NCI-H2227 treated with DMSO at 0.1 percent for 48 hours (cell line): ENCODE measurements around the gene ZDHHC24.

ENCODE experiments used
- DNase-seq: peaks from one replicate; lab custom pipeline; 2025; lab: John Stamatoyannopoulos, UW

Gene ZDHHC24

GRCh38 chr11:66564984-66565383 is 19.1 kb upstream of the ZDHHC24 start:
- no peak for DNase-seq

DNA sequence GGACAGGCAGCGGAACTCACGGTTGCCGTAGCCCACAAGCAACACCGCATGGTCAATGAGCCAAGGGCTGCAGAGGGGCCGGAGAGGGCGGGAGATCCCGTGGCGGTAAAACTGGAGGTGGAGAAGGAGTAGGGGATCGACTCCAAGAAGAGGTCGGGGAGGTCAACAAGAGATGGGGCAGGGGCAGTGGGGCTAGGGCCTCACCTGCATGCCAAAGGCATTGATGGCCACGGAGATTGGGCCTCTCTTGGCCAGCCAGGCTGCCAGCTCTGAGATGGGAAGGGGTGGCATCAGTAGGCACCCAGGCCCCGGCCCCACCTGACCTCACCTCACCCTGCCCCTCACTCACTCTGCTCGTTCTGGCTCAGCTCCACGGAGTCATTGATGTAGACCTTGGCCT is 18.7 kb upstream of the ZDHHC24 start:
- DNase-seq: no peak

- DNase-seq: no peak
Observed at GRCh38 chr11:66563832-66564231, 18.0 kb upstream of the ZDHHC24 start.

- no peak for DNase-seq
Observed at GRCh38 chr11:66562907-66563583, 17.2 kb upstream of the ZDHHC24 start.

- DNase-seq: no peak
Observed at GRCh38 chr11:66562275-66562674, 16.4 kb upstream of the ZDHHC24 start.

DNA sequence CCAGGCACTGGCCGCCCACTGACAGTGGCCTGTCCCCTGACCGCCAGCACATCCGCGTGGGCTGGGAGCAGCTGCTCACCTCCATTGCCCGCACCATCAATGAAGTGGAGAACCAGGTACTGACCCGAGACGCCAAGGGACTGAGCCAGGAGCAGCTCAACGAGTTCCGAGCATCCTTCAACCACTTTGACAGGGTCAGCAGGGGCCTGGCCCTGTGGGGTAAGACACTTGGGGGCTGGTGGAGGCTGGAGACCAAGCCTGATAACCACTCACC is 16.1 kb upstream of the ZDHHC24 start:
- DNase-seq: no peak

DNA sequence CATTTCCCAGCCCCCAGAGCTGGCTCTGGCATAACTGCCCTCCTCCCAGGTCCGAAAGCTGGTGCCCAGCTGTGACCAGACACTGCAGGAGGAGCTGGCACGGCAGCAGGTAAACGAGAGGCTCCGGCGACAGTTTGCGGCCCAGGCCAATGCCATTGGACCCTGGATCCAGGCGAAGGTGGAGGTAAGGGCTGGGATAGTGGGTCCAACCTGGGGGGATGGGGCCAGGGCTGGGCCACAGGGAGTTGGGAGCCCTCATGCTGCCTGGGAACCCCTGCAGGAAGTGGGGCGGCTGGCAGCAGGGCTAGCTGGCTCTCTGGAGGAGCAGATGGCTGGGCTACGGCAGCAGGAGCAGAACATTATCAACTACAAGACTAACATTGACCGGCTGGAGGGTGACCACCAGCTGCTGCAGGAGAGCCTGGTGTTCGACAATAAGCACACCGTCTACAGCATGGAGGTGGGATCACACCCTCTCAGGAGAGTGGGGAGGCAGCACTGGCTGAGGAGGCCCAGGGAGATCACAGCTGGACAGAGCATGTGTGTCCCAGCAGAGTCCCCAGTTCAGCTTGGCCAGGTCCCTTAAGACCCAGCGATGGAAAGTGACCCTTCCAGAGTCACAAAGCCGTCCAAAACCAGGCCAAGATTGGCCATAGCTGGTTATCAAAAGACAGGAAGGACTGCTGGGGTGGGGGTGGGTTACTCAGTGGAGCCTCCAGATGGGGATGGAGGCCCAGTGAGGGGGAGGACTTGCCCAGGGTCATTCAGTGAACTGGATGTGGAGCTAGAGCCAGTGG is 15.5 kb upstream of the ZDHHC24 start:
- no peak for DNase-seq

DNA sequence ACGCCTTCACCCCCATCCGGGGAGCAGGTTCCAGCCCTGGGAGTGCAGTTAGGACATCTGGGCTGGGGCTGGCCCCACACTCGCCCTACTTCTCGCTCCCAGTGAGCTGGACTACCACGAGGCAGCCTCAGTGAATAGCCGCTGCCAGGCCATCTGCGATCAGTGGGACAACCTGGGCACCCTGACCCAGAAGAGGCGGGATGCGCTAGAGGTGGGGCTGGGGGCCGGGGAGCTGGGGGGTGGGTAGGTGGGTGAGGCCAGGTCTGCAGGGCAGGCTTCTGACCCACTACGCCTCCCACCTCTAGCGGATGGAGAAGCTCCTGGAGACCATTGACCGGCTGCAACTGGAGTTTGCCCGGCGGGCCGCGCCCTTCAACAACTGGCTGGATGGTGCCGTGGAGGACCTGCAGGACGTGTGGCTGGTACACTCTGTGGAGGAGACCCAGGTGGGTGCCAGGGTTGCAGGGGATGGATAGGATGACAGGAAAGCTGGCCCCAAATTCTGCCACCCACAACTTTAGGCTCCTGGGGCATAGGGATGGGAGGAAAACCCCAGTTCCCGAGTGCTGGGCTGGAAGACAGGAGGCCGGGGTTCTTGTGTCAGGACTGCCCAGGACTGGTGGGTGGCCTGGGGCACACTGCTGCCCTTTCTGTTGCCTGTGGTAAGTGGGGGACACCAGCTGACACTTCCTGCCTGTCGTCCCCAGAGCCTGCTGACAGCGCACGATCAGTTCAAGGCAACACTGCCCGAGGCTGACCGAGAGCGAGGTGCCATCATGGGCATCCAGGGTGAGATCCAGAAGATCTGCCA is 14.2 kb upstream of the ZDHHC24 start:
- no peak for DNase-seq

DNA sequence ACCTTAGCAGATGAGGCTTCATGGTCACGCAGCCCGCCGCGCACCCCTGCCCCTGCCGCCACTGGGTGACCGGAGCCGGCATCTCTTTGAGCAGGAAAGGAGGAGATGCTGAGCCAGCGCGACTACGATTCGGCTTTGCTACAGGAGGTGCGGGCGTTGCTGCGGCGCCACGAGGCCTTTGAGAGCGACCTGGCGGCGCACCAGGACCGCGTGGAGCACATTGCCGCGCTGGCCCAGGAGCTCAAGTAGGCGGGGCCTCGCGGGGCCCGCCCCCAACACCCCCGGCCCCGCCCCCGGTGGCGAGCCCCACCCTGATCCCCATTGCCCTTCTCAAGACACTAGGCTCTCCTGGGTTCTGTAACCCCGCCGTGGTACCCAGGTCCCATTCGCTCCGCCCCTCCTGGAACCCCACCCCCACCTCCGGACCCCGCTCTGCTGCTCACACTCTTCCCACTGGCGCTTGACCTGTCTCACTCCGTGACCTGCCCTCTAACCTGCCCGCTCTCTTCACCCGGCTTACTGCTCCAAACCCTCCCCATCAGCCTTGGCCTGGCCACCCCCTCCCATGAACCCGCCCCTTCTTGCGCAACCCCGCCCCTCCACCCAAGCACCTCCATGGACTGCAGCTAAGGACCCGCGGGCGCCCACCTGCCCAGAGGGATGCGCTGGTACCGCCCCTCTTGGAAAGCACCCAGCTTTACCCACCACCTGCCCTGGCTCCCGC is 13.5 kb upstream of the ZDHHC24 start:
- DNase-seq: no peak

DNA sequence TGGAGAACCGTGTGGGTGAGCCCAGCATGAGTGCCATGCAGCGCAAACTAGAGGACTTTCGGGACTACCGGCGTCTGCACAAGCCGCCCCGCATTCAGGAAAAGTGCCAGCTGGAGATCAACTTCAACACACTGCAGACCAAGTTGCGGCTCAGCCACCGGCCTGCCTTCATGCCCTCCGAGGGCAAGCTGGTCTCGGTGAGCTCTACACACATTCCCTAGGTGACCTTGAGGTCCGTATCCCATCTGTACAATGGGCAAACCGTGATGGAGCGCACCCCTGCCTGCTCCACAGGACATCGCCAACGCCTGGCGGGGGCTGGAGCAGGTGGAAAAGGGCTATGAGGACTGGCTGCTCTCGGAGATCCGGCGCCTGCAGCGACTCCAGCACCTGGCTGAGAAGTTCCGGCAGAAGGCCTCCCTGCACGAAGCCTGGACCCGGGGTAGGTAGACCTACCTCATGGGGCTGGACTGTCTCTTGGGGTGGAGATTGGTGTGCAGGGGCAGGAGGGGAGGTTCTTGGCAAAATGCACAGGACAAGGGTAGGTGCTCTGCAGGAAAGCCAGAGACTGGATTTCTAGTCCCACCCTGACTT is 12.0 kb upstream of the ZDHHC24 start:
- DNase-seq: no peak

- DNase-seq: no peak
Observed at GRCh38 chr11:66556086-66556485, 10.2 kb upstream of the ZDHHC24 start.

- DNase-seq: no peak
Observed at GRCh38 chr11:66555416-66555815, 9.6 kb upstream of the ZDHHC24 start.

- DNase-seq: no peak
Observed at GRCh38 chr11:66554602-66555001, 8.8 kb upstream of the ZDHHC24 start.

GRCh38 chr11:66550887-66551286 is 5.0 kb upstream of the ZDHHC24 start:
- DNase-seq: no peak

GRCh38 chr11:66549696-66550095 is 3.8 kb upstream of the ZDHHC24 start:
- no peak for DNase-seq

GRCh38 chr11:66548774-66549630 is 3.2 kb upstream of the ZDHHC24 start:
- DNase-seq: no peak

DNA sequence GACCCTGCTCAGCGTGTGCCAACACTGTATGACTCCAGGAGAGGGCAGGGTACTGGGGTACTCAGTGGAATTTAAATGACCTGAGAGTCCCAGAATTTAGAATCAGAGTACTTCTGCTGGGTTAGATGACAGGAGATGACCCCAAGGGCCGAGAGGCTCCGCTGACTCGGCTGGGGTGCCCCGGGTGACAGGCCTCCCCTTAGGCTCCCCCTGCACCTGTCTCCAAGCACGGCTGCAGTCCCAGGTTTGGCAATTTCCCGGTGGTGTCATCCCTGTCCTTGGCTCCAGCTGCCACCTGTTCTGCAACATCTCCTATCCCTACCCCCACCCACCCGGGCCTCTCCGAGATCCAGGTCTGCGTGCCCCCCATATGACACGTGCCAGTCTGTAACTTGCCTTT is 2.2 kb upstream of the ZDHHC24 start:
- no peak for DNase-seq

GRCh38 chr11:66547662-66548009 is 1.8 kb upstream of the ZDHHC24 start:
- no peak for DNase-seq

DNA sequence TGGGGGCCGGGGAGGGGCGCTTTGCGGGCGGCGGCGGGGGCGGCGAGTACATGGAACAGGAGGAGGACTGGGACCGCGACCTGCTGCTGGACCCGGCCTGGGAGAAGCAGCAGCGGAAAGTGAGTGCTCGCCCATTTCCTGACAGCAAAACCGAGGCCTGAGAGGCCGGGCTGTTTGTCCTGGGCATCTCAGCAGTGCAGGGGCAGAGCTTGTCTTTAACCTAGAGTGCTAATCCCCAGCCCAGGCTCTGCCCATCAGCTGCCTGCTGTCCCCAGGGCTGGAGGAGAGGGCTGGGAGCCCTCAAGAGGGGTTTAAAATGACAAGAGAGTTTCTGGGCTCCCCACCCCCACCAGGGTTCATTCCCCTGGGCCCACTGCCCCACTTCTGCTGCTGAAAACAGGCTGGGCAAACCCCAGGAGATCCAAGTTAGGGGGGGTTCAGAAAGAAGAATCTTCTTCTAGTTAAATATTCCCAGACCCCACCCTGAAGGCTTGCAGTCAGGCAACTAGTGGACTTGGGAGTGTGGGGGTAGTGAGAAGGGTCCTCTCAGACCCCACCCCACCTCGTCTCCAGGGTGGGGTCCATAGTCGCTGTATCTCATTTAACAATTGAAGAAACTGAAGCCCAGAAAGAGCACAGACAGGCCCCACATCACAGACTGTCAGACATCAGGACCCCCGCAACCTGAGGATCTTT is 1.3 kb upstream of the ZDHHC24 start:
- no peak for DNase-seq

- no peak for DNase-seq
Observed at GRCh38 chr11:66546368-66546965, 619 bp upstream of the ZDHHC24 start, which contains the start of gene ACTN3. Gene ACTN3 (plus strand): TSS chr11:66546903. CDS start chr11:66546938, 35 bp downstream.
